GM23338 (cell line): ENCODE measurements around the gene IFT88. TPM values are rescaled to one million over a fixed set of nuclear protein-coding genes. Genes with fewer than 3 reads are reported as not detected.

Source experiments
- ATAC-seq: fragments of 200-7000 bp; cut with Tn5 transposase; 3 replicates; pipeline ENCODE4 v1.9.1; 2020
- DNase-seq: peaks from one replicate; pipeline ENCODE4 v3.0.0-alpha.2; 2015; ENCODE audit warnings: low spot score
- H2AFZ ChIP-seq: fragments of 200-600 bp; sonication (generic); 2 replicates; pipeline ENCODE4 v1.8.0; 2016; ENCODE audit warnings: antibody characterized with exemption, mild to moderate bottlenecking, moderate library complexity
- H3F3A ChIP-seq: fragments of 200-600 bp; sonication (generic); replicated peaks from 2 replicates; pipeline ENCODE4 v1.8.0; 2017; ENCODE audit warnings: antibody characterized with exemption, mixed run types, low read depth
- H3K27ac ChIP-seq: fragments of 200-600 bp; sonication (generic); 2 replicates; pipeline ENCODE4 v1.6.1; 2016; ENCODE audit warnings: low read depth
- H3K27me3 ChIP-seq: fragments of 200-600 bp; sonication (generic); 2 replicates; pipeline ENCODE4 v1.8.0; 2016; ENCODE audit warnings: mild to moderate bottlenecking, mixed run types, moderate library complexity; ENCODE audit not compliant: insufficient read depth
- H3K36me3 ChIP-seq: fragments of 200-600 bp; sonication (generic); 2 replicates; pipeline ENCODE4 v1.8.0; 2016; ENCODE audit warnings: mild to moderate bottlenecking; ENCODE audit not compliant: insufficient read depth
- H3K4me1 ChIP-seq: fragments of 200-600 bp; sonication (generic); 2 replicates; pipeline ENCODE4 v1.8.0; 2016; ENCODE audit warnings: mild to moderate bottlenecking, moderate library complexity; ENCODE audit not compliant: insufficient read depth
- H3K4me2 ChIP-seq: fragments of 200-600 bp; sonication (generic); 2 replicates; pipeline ENCODE4 v1.7.1; 2017; ENCODE audit warnings: mixed run types
- H3K4me3 ChIP-seq: fragments of 200-600 bp; sonication (generic); 2 replicates; pipeline ENCODE4 v1.6.1; 2016; ENCODE audit warnings: mixed run types
- H3K79me2 ChIP-seq: fragments of 200-600 bp; sonication (generic); replicated peaks from 2 replicates; pipeline ENCODE4 v1.8.0; 2017; ENCODE audit warnings: mild to moderate bottlenecking; ENCODE audit not compliant: insufficient read depth
- H3K9me2 ChIP-seq: fragments of 200-600 bp; sonication (generic); 2 replicates; pipeline ENCODE4 v1.8.0; 2017; ENCODE audit not compliant: insufficient read depth
- H4K20me1 ChIP-seq: fragments of 200-600 bp; sonication (generic); replicated peaks from 2 replicates; pipeline ENCODE4 v1.8.0; 2017; ENCODE audit warnings: mild to moderate bottlenecking; ENCODE audit not compliant: insufficient read depth
- H3K27ac Mint-ChIP-seq: 2 replicates; pipeline ENCODE4 v1.8.0; 2020; ENCODE audit warnings: inconsistent platforms, mild to moderate bottlenecking, moderate library complexity, mixed read lengths
- H3K27me3 Mint-ChIP-seq: 3 replicates; pipeline ENCODE4 v1.8.0; 2022; ENCODE audit warnings: low read depth, mild to moderate bottlenecking, moderate library complexity, mixed read lengths, inconsistent platforms; ENCODE audit not compliant: insufficient read depth, poor library complexity
- H3K36me3 Mint-ChIP-seq: 3 replicates; pipeline ENCODE4 v1.8.0; 2021; ENCODE audit warnings: low read depth, mild to moderate bottlenecking, inconsistent platforms, moderate library complexity, mixed read lengths
- H3K4me1 Mint-ChIP-seq: 3 replicates; pipeline ENCODE4 v1.8.0; 2020; ENCODE audit warnings: mild to moderate bottlenecking, inconsistent platforms, mixed read lengths
- H3K4me3 Mint-ChIP-seq: 3 replicates; pipeline ENCODE4 v1.8.0; 2021; ENCODE audit warnings: moderate library complexity, mild to moderate bottlenecking, inconsistent platforms, mixed read lengths
- H3K9me3 Mint-ChIP-seq: 3 replicates; pipeline ENCODE4 v1.8.0; 2020; ENCODE audit warnings: moderate library complexity, mild to moderate bottlenecking, inconsistent platforms, mixed read lengths
- CREB1 ChIP-seq: fragments of 250-450 bp; sonication (Bioruptor Pico); IDR thresholded peaks from 2 replicates; pipeline ENCODE4 v1.5.0; 2020; ENCODE audit warnings: low read depth, mild to moderate bottlenecking, moderate library complexity
- CTCF ChIP-seq, 2 experiments: fragments of 200-600 bp in 1 of 2; sonication (generic) in 1 of 2; conservative IDR thresholded peaks; 2 replicates each; pipeline versions ENCODE4 v1.5.1 to v1.6.1; 2016 to 2017; ENCODE audit warnings: antibody characterized with exemption in 2 of 2, low read depth in 2 of 2, mild to moderate bottlenecking in 2 of 2, moderate library complexity in 1 of 2
- ETS1 ChIP-seq: IDR thresholded peaks from 2 replicates; pipeline ENCODE4 v1.6.1; 2016; ENCODE audit warnings: antibody characterized with exemption
- EZH2 ChIP-seq: fragments of 200-600 bp; sonication (generic); IDR thresholded peaks from one replicate; pipeline ENCODE4 v1.8.0; 2017; ENCODE audit warnings: antibody characterized with exemption, mild to moderate bottlenecking, low read depth; ENCODE audit not compliant: unreplicated experiment
- EZH2phosphoT487 ChIP-seq: fragments of 200-600 bp; sonication (generic); IDR thresholded peaks from one replicate; pipeline ENCODE4 v1.8.1; 2018; ENCODE audit warnings: antibody characterized with exemption; ENCODE audit not compliant: unreplicated experiment
- JUNB ChIP-seq: IDR thresholded peaks from one replicate; pipeline ENCODE4 v1.6.1; 2016; ENCODE audit warnings: antibody characterized with exemption; ENCODE audit not compliant: unreplicated experiment
- NANOG ChIP-seq: IDR thresholded peaks from 2 replicates; pipeline ENCODE4 v1.6.1; 2016; ENCODE audit warnings: antibody characterized with exemption, borderline replicate concordance
- POLR2AphosphoS5 ChIP-seq: IDR thresholded peaks from 2 replicates; pipeline ENCODE4 v1.6.1; 2016; ENCODE audit warnings: antibody characterized with exemption, low read depth
- REST ChIP-seq: IDR thresholded peaks from one replicate; pipeline ENCODE4 v1.6.1; 2018; ENCODE audit warnings: antibody characterized with exemption; ENCODE audit not compliant: unreplicated experiment
- ZNF462 ChIP-seq: fragments of 250-450 bp; sonication (Bioruptor Pico); IDR thresholded peaks from 2 replicates; pipeline ENCODE4 v1.5.0; 2020; ENCODE audit warnings: mild to moderate bottlenecking, moderate library complexity
- polyA plus RNA-seq: library from polyadenylated mRNA; unstranded; fragments of >200 nt; fragmentation: Nextera tagmentation; extraction: Ambion mirVana; gene quantifications from 2 replicates; pipeline ENCODE4 v1.2.1, GENCODE V29; 2016
- total RNA-seq: library from RNA; depleted of rRNA; stranded (reverse); fragments of >200 nt; shearing (Covaris generic); gene quantifications from 2 replicates; pipeline ENCODE4 v1.2.3, GENCODE V29; 2014

Gene IFT88
- total and polyA plus RNA-seq, 2 experiments from 2014 or later, result 8.2 to 8.7 TPM

- no peaks in the 10 kb centered on the region for H3K79me2 ChIP-seq
- H3K27ac ChIP-seq, result no peak overlapping the region
- no peak overlapping the region for H3K27ac Mint-ChIP-seq
- no peaks in the 10 kb centered on the region for H3K36me3 ChIP-seq
- H4K20me1 ChIP-seq, result no peaks in the 10 kb centered on the region
- TF ChIP-seq EZH2phosphoT487 (no peak), EZH2 (no peak)
- H2AFZ ChIP-seq, result no peak overlapping the region
- H3K4me3 ChIP-seq, result no peak overlapping the region
- H3K4me3 Mint-ChIP-seq, result no peak overlapping the region
- H3K36me3 Mint-ChIP-seq, result no peaks in the 10 kb centered on the region
- H3K27me3 Mint-ChIP-seq, result no peaks in the 10 kb centered on the region
- no peaks in the 10 kb centered on the region for H3K9me3 Mint-ChIP-seq
- H3K9me2 ChIP-seq, result no peaks in the 10 kb centered on the region
- H3K4me1 Mint-ChIP-seq, result no peaks in the 10 kb centered on the region
- ATAC-seq, result no peak
- no peak for DNase-seq
- no peaks in the 10 kb centered on the region for H3F3A ChIP-seq
- no peaks in the 10 kb centered on the region for H3K27me3 ChIP-seq
- H3K4me2 ChIP-seq, result no peak overlapping the region
- H3K4me1 ChIP-seq, result no peaks in the 10 kb centered on the region
These were observed 66.8 kb downstream of the IFT88 start for GRCh38 chr13:20633802-20634201.

GRCh38 chr13:20636079-20636478, 69.1 kb downstream of the IFT88 start:
- Histone ChIP-seq H3K4me1 (no peaks in the 10 kb centered on the region), H3K4me2 (no peak overlapping the region), H3K79me2 (no peaks in the 10 kb centered on the region), H3K36me3 (no peaks in the 10 kb centered on the region), H3F3A (no peaks in the 10 kb centered on the region), H3K9me2 (no peaks in the 10 kb centered on the region), H3K4me3 (no peak overlapping the region), H2AFZ (no peak overlapping the region), H3K27me3 (no peaks in the 10 kb centered on the region; the same call in 1 of the 2 replicates), H4K20me1 (no peaks in the 10 kb centered on the region), H3K27ac (no peak overlapping the region)
- DNase-seq, result no peak
- no peaks in the 10 kb centered on the region for H3K36me3 Mint-ChIP-seq
- no peaks in the 10 kb centered on the region for H3K27me3 Mint-ChIP-seq
- ATAC-seq, result no peak
- no peaks in the 10 kb centered on the region for H3K9me3 Mint-ChIP-seq
- H3K27ac Mint-ChIP-seq, result no peak overlapping the region
- no peaks in the 10 kb centered on the region for H3K4me1 Mint-ChIP-seq
- no peak overlapping the region for H3K4me3 Mint-ChIP-seq
- TF ChIP-seq JUNB (no peak), ZNF462 (CRISPR knock-in tag) (no peak), CREB1 (CRISPR knock-in tag) (no peak), NANOG (no peak), EZH2 (no peak), POLR2AphosphoS5 (no peak), ETS1 (no peak), REST (no peak), CTCF (conservative IDR thresholded peaks at IDR 0.05; ENCODE audit: low read depth in 2 of 2) (no peak)
